Small intestine (tissue), 7 donors: ENCODE results near the gene ZMYND11. TPM values are rescaled to one million over a fixed set of nuclear protein-coding genes. Genes with fewer than 3 reads are reported as not detected.

ENCODE experiments used
- DNase-seq, 2 donors: peaks; one replicate each; pipeline versions ENCODE4 v3.0.0 to v3.0.0-alpha.2; 2013
- FAIRE-seq: peaks from 2 replicates; lab custom pipeline; 2012; peaks lifted over from hg19 to GRCh38; lab: Jason Lieb, UNC
- H3K27ac ChIP-seq, 3 donors: one replicate each; pipeline ENCODE4 v1.5.1; 2013; ENCODE audit warnings: low read length in 2 of 3, mild to moderate bottlenecking in 2 of 3, control low read depth in 1 of 3, inconsistent platforms in 1 of 3, low read depth in 1 of 3, moderate library complexity in 1 of 3
- H3K27me3 ChIP-seq, 3 donors: one replicate each; pipeline ENCODE4 v1.6.1; 2013; ENCODE audit warnings: low read length in 3 of 3, inconsistent platforms in 1 of 3; ENCODE audit not compliant: control insufficient read depth in 3 of 3, insufficient read depth in 3 of 3
- H3K36me3 ChIP-seq, 3 donors: one replicate each; pipeline ENCODE4 v1.6.1; 2013; ENCODE audit warnings: low read length in 3 of 3, inconsistent platforms in 1 of 3, low read depth in 1 of 3, mild to moderate bottlenecking in 1 of 3, moderate library complexity in 1 of 3; ENCODE audit not compliant: control insufficient read depth in 3 of 3, insufficient read depth in 2 of 3
- H3K4me1 ChIP-seq, 3 donors: one replicate each; pipeline ENCODE4 v1.6.1; 2013; ENCODE audit warnings: low read length in 2 of 3, inconsistent platforms in 1 of 3, low read depth in 1 of 3, mild to moderate bottlenecking in 1 of 3, moderate library complexity in 1 of 3; ENCODE audit not compliant: control insufficient read depth in 3 of 3, insufficient read depth in 2 of 3
- H3K4me3 ChIP-seq, 3 donors: one replicate each; pipeline ENCODE4 v1.5.1; 2013; ENCODE audit warnings: low read length in 3 of 3, control low read depth in 1 of 3, inconsistent platforms in 1 of 3, low read depth in 1 of 3, mild to moderate bottlenecking in 1 of 3, moderate library complexity in 1 of 3
- H3K9me3 ChIP-seq, 2 donors: one replicate each; pipeline ENCODE4 v1.6.1; 2013; ENCODE audit warnings: low read depth in 1 of 2, low read length in 1 of 2; ENCODE audit not compliant: control insufficient read depth in 2 of 2, insufficient read depth in 1 of 2
- WGBS, 3 donors: extraction: QIAGEN DNeasy Blood & Tissue Kit; methylation state at CpG; one replicate each; pipeline ENCODE4 v1.1.7; 2013; 5-methylcytosine and 5-hydroxymethylcytosine counted together
- polyA plus RNA-seq, 4 donors: library from polyadenylated mRNA; stranded (reverse) in 3 of 4; unstranded in 1 of 4; fragments of 200-250 nt in 3 of 4; fragments of 120-200 nt in 1 of 4; gene quantifications; one replicate each; pipeline versions ENCODE4 v1.2.1 to v1.2.3, GENCODE V29; 2013
- donor health status: healthy with polysubstance abuse.
- donor health status: control.
- donor health status: control.
- donor health status: Bipolar disorder and iron deficiency.
- donor health status: healthy.

The ZMYND11 gene
- polyA plus RNA-seq, 4 donors: 21.7 to 57.6 (median 27.0) TPM

DNA sequence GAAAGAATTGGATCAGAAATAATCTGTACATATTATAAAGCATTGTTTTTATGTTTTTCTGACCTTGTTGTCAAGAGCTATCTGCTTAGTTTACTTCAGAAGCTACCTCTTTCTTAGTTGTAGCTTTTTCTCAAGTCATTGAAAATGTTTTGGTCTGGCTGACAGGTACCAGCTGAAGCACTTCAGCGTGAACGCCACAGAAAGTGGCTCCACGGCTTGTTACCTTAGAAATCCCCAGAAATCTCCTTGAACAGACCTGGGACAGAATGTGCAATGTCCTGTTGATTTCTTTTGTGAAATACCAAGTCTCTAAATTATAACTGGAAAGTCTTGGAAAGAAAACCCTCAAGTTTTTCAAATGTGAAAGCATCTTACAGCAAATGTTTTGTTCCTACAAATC, 96.8 kb downstream of the ZMYND11 start:
- 88 to 97% (median 94%) methylated on average over 3 of the region's 3 CpGs for WGBS, 3 donors
- H3K4me3 ChIP-seq: no peak overlapping the region
- H3K4me1 ChIP-seq: no peaks in the 10 kb centered on the region
- DNase-seq: no peak
- no peaks in the 10 kb centered on the region for H3K27me3 ChIP-seq
- H3K9me3 ChIP-seq: no peaks in the 10 kb centered on the region
- FAIRE-seq: no peak
- peaks cover 0 to 8% (median 2%) of the 10 kb centered on the region in 3 donors for H3K36me3 ChIP-seq
- H3K27ac ChIP-seq: no peak overlapping the region

DNA sequence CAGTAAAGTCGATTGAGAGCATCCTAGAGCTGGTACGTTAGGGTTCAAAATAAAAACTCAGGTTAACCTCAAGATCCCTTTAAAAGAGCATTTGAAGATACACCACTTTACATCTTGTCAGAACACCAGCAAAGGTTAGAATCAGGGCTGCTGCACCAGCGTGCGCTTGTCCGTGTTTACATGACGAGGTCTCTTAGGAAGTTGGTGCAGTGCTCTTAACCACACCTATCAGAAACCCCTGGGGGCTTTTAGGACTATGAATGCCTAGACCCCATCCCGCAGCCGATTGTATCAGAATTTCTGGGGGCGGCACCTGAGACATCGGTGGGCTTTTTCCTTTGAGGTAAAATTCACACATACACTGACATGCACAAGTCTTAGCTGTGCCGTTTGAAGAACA, 97.6 kb downstream of the ZMYND11 start:
- DNase-seq: no peak
- Histone ChIP-seq H3K27ac (no peak overlapping the region), H3K36me3 (peaks cover 2 to 13% (median 4%) of the 10 kb centered on the region in 3 donors), H3K4me3 (no peak overlapping the region), H3K27me3 (no peaks in the 10 kb centered on the region), H3K4me1 (no peaks in the 10 kb centered on the region), H3K9me3 (no peaks in the 10 kb centered on the region)
- no peak for FAIRE-seq
- 94 to 98% (median 97%) methylated on average over 11 of the region's 11 CpGs for WGBS, 3 donors

DNA sequence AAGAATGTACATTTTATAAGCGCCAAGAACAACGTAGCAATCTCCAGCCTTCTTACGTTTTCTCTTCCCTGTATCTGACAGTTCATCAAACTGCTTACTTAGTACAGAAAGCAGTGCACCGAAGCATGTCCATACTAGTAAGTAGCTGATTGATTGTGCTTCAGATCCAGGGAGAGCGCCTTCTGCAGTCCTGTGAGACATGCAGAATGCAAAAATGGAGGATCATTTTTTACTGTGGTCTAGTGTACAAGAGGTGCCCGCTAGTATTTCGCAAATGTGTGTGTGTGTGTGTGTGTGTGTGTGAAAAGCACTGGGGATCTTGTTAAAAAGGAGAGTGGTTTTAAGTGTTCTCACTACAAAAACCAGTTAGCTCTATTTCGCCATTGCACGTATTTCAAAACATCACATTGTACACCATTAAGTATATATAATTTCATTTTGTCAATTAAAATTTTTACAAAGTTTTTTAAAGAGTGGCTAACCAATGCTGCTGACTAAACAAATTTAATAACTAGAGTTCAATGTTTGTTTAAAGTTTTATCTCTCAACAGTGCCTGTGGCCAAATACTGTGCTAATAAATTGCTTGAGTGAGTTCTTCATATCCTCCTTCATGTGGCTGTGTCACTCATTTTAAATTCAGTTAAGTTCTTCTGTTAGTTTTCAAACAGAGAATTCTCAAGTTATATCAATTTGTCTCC, 99.6 kb downstream of the ZMYND11 start:
- no peaks in the 10 kb centered on the region for H3K27me3 ChIP-seq
- no peaks in the 10 kb centered on the region for H3K4me1 ChIP-seq
- FAIRE-seq: no peak
- no peaks in the 10 kb centered on the region for H3K9me3 ChIP-seq
- no peak overlapping the region for H3K27ac ChIP-seq
- DNase-seq: no peak
- WGBS, 3 donors: 91 to 98% (median 93%) methylated on average over 9 of the region's 9 CpGs
- peaks cover 6 to 15% (median 8%) of the 10 kb centered on the region in 3 donors for H3K36me3 ChIP-seq
- no peak overlapping the region for H3K4me3 ChIP-seq

DNA sequence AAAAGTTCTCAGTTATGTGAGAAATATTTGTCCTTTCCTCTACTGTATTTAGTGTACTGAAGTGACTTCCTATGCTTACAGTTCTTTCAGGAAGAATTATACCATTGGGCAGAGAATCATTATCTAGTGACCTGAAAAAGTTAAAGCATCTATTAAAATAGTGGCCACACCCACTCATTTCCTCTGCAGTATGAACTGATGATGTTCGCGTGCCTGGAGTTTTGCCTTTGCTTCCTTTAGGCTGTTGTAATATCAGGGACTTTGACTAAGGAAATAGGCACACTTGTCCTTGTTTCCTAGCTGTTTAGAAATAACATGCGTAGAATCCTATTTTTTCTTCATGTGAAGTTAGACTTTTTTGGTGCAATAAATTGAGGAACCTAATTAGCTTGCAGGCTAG, 100.7 kb downstream of the ZMYND11 start:
- FAIRE-seq: no peak

DNA sequence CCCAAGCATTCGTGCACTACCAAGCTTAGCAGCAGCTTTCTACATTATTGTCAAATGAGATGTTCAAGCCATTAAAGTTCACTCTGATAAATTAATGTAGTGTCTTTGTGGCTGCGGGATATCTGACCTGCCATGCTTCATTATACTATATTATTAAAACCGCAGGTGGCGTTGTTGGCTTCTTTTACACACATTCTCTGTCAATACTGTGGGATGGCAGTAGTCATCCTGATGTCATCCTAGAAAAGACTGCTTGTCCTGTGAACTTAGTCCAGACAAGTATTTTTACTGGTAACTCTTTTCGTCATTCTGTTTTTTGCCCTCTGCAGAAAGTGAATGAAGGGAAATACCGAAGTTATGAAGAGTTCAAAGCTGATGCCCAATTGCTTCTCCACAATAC, 103.9 kb downstream of the ZMYND11 start:
- Histone ChIP-seq H3K27me3 (no peaks in the 10 kb centered on the region), H3K36me3 (peaks cover 6 to 28% (median 8%) of the 10 kb centered on the region in 3 donors), H3K9me3 (no peaks in the 10 kb centered on the region), H3K27ac (no peak overlapping the region), H3K4me3 (no peak overlapping the region), H3K4me1 (no peaks in the 10 kb centered on the region)
- DNase-seq: no peak
- 97% methylated on average over 6 of the region's 6 CpGs for WGBS, 3 donors
- FAIRE-seq: no peak

More for the DNA sequence above, 100.7 kb downstream of the ZMYND11 start:
- no peaks in the 10 kb centered on the region for H3K9me3 ChIP-seq
- DNase-seq: no peak
- no peak overlapping the region for H3K27ac ChIP-seq
- H3K4me1 ChIP-seq: no peaks in the 10 kb centered on the region
- peaks cover 8 to 21% (median 8%) of the 10 kb centered on the region in 3 donors for H3K36me3 ChIP-seq
- H3K4me3 ChIP-seq: no peak overlapping the region
- H3K27me3 ChIP-seq: no peaks in the 10 kb centered on the region
- WGBS, 3 donors: 73 to 91% (median 88%) methylated on average over 3 of the region's 3 CpGs

DNA sequence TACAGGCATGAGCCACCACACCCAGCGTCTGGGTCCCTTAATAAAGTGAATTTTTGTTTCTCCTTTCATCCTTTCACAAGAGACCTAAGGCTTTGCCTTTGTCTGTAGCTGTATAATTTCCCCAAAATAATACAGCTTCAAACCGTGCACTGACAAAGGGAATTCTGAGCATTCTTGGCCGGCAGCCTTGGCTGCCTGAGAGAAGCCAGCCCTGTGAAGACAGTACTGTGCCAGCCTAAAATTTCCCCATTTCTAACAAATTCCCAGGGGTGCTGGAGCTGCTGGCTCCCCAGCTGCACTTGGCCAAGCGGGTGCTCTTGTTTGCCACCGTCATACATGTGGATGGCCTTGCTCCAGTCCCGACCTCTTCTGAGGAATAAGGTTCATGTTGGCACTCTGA, 106.2 kb downstream of the ZMYND11 start:
- 83 to 96% (median 91%) methylated on average over 6 of the region's 6 CpGs for WGBS, 3 donors
- no peak overlapping the region for H3K27ac ChIP-seq
- no peaks in the 10 kb centered on the region for H3K9me3 ChIP-seq
- no peak overlapping the region for H3K4me3 ChIP-seq
- H3K27me3 ChIP-seq: no peaks in the 10 kb centered on the region
- DNase-seq (no peak), FAIRE-seq (no peak)
- peaks cover 6 to 25% (median 12%) of the 10 kb centered on the region in 3 donors for H3K36me3 ChIP-seq
- H3K4me1 ChIP-seq: no peaks in the 10 kb centered on the region

DNA sequence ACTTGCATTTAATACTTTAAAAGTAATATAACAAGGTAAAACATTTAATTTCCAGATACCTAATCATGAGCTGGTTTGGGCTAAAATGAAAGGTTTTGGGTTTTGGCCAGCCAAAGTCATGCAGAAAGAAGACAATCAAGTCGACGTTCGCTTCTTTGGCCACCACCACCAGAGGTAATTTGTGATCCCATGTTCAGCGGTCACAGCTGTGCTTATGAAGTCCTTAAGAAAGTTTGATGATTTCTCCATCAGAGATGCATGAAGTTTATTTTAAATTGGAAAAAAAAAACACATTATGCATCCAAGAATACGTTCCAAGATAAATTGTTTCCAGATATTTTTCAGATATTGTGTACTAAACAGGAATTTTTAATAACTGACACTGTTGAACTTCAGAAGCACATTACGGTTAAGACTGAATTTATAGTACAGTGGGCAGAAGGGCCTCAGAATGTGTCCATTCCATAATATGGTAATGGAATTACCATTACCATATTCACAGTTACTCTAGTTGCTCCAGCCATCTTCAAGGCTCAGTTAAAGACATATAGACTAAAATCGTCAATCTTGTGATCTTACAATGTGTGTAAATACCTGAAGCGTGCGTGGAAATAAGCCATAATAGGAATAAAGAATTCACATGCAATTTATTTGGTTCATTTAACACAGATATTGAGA, 106.8 kb downstream of the ZMYND11 start:
- Histone ChIP-seq H3K4me3 (no peak overlapping the region), H3K9me3 (no peaks in the 10 kb centered on the region), H3K36me3 (peaks cover 9 to 29% (median 13%) of the 10 kb centered on the region in 3 donors), H3K27me3 (no peaks in the 10 kb centered on the region), H3K4me1 (no peaks in the 10 kb centered on the region), H3K27ac (no peak overlapping the region)
- no peak for DNase-seq
- no peak for FAIRE-seq
- WGBS, 3 donors: 79 to 87% (median 84%) methylated on average over 9 of the region's 9 CpGs

DNA sequence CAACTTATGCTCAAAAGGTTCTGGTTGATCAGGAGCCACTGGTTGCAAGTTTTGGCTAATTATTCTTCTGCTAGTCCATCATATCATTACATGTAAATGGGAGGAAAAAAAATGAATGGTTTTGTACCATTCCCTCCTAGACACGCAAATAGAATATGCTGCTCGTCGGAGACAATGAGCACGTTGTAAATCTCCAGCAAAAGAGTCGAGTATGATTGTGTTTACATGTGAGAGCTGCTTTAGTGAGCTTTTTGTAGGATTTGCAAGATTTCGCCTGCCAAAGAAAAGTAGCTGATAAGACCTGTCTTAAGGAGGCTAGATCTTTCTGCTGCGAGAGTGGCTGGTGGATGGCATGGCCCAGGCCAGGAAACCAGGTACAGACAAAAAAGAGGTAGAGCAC, 109.0 kb downstream of the ZMYND11 start:
- no peak overlapping the region for H3K4me3 ChIP-seq
- no peaks in the 10 kb centered on the region for H3K27me3 ChIP-seq
- no peaks in the 10 kb centered on the region for H3K9me3 ChIP-seq
- WGBS, 3 donors: 91 to 95% (median 95%) methylated on average over 7 of the region's 7 CpGs
- DNase-seq: no peak
- H3K36me3 ChIP-seq: peaks cover 18 to 26% (median 19%) of the 10 kb centered on the region in 3 donors
- no peaks in the 10 kb centered on the region for H3K4me1 ChIP-seq
- H3K27ac ChIP-seq: no peak overlapping the region
- no peak for FAIRE-seq
